Cortex of kidney (tissue), 1 donor: ENCODE results near the gene KCNMA1.

Experiments
- DNase-seq: peaks from one replicate; lab custom pipeline; 2025; lab: John Stamatoyannopoulos, UW

KCNMA1 gene

GRCh38 chr10:77240706-77241349 lies 396.8 kb downstream of the KCNMA1 start:
- DNase-seq = no peak

- no peak for DNase-seq
Measured at GRCh38 chr10:77240041-77240652, 397.5 kb downstream of the KCNMA1 start.

DNA sequence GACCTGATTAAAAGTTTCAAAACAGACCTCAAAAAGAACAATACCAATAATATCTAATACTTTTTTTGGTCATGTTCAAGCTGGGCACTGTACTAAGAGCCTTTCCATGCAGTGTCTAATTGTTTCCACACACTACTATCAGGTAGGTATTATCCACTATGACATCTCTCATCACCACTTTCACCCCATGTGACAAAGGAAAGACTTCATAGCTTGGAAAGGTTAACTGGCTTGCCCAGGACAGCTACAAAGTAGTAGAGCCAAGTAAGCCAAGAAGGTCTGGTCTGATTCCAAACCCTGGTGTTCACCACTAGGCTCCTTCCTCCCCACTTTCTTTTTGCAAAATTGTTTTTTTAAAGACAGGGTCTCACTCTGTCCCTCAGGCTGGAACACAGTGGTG lies 400.5 kb downstream of the KCNMA1 start:
- no peak for DNase-seq

- no peak for DNase-seq
Measured at GRCh38 chr10:77236700-77237099, 400.9 kb downstream of the KCNMA1 start.

DNA sequence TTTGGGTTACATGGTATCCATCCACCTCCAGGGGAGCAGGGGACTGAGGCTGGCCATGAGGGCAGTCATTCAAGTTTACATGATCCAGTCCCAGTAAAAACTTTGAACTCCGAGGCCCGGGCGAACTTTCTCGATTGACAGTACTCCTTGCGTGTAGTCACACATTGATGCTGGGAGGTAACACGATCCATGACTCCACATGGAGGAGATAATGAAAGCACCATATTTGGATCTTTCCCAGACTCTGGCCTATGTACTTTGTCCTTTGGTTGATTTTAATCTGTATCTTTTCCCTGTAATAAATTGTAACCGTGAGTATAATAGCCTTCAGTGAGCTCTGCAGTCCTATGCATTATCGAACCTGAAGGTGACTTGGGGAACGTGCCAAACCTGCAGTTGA lies 401.6 kb downstream of the KCNMA1 start:
- no peak for DNase-seq

GRCh38 chr10:77234599-77234998 lies 403.0 kb downstream of the KCNMA1 start:
- DNase-seq = no peak

DNA sequence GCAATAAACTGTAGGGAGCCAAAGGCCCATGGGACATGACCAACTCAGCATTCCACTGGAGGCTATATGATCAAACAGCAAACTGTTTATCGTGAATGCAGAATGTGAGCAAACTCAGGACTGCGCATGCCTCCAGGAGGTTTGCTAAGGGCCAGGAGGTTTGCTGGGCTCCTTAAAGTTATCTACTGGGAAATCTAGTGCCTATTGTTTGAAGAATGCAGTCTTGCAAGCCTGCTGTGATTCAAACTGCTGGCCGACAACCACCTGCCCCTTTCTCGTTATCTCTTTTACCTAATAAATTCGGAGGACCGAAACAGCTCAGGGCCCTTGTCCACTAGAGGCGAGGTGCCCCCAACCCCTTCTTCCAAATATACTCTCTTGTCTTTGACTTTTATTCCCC lies 404.1 kb downstream of the KCNMA1 start:
- DNase-seq = no peak

DNA sequence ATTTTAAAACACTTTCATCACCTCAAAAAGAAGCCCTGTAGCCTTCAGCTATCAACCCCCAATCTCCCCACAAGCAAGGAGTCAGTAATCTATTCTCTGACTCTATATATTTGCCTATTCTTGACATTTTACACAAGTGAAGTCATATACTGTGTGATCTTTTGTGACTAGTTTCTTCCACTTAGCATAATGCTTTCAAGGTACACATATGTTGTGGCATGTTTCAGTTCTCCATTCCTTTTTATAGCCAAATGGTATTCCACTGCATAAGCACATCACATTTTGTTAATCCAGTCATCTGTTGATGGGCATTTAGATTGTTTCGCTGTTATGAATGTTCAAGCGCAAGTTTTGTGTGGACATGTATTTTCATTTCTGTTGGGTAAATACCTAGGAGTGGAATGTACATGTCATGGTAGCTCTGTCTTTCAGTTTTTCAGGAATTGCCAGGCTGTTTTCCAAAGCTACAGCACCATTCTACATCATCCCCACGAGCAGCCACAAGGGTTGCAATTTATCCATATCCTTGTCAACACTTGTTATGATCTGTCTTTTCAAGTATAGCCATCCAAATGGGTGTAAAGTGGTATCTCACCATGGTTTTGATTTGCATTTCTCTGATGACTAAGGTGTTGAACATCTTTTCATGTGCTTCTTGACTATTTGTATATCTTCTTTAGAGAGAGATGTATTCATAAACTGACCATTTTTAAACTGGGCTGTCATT lies 405.6 kb downstream of the KCNMA1 start:
- no peak for DNase-seq

- DNase-seq = no peak
Measured at GRCh38 chr10:77231375-77231774, 406.2 kb downstream of the KCNMA1 start.

DNA sequence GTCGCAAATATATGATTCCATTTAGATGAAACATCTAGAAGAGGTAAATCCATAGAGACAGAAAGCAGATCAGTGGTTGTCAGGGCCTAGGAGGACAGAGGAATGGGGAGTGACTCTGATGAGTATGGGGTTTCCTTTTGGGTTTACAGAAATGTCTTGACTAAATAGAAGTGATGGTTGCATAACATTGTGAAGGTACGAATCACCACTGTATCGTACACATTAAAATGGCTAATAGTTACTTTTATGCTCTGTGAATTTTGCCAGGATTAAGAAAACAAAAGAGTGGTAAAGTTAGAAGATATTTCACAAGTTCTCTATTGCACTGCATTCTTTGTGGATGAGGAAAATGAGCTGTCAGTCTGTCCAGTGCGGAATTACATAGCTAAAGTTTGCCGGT lies 407.4 kb downstream of the KCNMA1 start:
- no peak for DNase-seq

GRCh38 chr10:77229704-77230103 lies 407.9 kb downstream of the KCNMA1 start:
- no peak for DNase-seq

GRCh38 chr10:77228559-77228958 lies 409.0 kb downstream of the KCNMA1 start:
- DNase-seq = no peak

DNA sequence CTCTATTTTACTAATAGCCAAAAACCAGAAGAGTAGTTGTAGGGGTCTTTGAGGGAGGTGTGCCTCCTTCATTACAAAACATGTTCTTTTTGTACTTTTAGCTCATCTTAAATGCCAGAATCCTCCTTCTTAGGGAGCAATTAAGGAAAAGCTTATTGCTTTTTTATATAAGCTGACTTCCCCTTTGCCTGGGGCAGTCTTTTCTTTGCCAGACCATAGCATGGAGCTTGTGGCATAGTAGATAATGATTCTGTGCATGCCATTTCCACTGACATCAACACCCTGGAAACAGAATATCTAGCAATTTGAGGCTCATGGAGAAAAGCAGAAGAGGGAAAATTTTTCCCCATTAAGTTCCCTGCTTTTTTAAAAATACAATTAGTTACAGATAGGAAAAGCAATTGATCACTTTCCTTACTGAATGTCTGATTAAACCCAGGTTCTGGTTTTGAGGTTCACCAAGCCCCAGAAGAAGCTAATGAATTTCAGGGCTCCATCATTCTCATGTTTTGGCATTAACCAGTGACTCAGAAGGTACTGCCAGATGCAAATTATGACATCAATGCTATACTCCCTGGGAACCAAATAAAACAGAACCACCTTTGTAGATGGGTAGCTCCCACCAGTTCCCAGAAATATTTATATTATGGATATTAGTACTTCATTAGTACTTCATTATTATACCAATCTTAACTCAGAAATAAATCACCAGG lies 410.6 kb downstream of the KCNMA1 start:
- DNase-seq = no peak

DNA sequence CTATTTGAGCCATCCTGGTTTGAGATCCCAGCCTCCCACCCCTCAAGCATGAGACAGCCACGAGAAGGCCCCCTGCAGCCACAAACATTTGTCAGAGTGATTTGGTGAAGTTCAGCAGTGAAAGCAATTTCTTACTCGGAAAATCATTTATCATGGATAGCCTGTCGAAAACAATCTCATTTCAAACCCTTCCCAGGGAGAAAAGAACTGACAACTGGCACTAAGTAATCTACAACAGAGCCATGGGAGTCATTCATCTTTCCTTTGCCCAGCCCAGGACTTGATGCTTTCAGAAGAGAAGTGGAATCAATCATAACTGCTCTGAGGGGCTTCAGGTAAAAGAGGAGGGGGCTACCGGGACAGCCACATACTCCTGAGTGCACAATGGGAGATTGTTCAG lies 411.2 kb downstream of the KCNMA1 start:
- no peak for DNase-seq

DNA sequence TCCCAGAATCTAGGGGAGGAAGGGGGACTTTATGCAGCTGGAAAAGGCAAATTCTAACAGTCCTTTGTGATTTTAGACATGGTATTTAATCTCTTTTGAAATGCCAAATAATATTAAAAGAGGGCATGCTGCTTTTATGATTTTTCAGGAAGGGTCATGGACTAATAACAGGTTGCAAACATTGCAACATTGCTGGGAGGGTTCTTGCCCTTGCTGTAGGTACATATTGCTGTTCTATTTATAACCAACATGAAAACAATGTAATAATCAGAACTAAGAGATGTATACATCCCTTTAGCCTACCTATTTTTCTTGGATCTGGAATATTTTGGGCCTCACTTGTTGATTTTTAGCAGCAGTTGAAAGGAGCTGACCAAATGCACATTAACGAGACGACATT lies 411.6 kb downstream of the KCNMA1 start:
- DNase-seq = no peak

- no peak for DNase-seq
Measured at GRCh38 chr10:77223526-77224460, 413.8 kb downstream of the KCNMA1 start.

- DNase-seq = no peak
Measured at GRCh38 chr10:77220150-77220549, 417.5 kb downstream of the KCNMA1 start.

DNA sequence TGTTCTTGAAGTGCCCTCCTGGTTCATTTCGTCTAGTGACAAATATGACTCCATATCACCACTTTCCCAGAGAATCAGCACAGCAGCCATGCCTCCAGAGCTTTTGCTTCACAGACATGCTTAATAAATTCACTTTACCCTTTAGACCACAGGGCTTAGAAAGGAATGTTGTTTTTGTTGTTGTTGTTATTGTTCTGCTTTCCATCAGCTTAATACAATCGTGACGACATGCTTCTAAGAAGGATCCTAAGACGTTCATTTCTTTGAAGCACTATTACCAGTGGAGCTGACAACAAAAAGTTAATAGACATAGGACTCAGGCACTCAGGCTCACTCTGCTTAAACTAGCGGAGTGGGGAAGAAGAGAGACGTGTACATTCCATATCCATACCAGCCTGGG lies 418.6 kb downstream of the KCNMA1 start:
- DNase-seq = no peak

DNA sequence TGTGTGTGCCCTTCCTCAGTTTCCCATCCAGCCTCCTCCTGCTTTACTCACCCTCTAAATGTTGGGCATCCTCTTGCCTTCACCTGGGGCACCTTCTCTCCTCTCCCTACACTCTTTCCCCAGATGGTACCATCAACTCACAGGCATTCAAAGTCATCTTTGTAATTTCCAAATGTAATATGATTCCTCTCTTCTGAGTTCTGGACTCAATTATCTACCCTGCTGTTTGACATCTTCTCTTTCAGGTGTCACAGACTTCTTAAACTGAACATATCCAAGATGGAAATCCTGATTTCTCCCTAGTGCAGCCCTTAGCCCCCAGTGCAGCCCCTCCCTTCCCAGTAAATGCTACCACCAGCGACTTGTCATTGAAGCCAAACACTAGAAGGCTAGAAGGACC lies 422.8 kb downstream of the KCNMA1 start:
- no peak for DNase-seq

GRCh38 chr10:77212632-77213031 lies 425.0 kb downstream of the KCNMA1 start:
- DNase-seq = no peak

- DNase-seq = no peak
Measured at GRCh38 chr10:77210645-77211044, 427.0 kb downstream of the KCNMA1 start.
